K562 (cell line): ENCODE measurements around the gene TPCN1. TPM values are rescaled to one million over a fixed set of nuclear protein-coding genes. Genes with fewer than 3 reads are reported as not detected.

Experiments
- CTCF ChIP-seq, 3 experiments: IDR thresholded peaks in 2 of 3; conservative IDR thresholded peaks in 1 of 3; 2 replicates each; pipeline ENCODE4 v1.5.1; 2011 to 2012; ENCODE audit warnings: low read length in 3 of 3, mild to moderate bottlenecking in 3 of 3, control low read depth in 2 of 3, improper control_type of control experiment in 1 of 3, inconsistent platforms in 1 of 3, low read depth in 1 of 3, mixed read lengths in 1 of 3, moderate library complexity in 1 of 3; ENCODE audit not compliant: insufficient read depth in 2 of 3
- EP400 ChIP-seq: fragments of 450-650 bp; IDR thresholded peaks from 2 replicates; pipeline ENCODE4 v1.6.1; 2017; ENCODE audit warnings: antibody characterized with exemption, mild to moderate bottlenecking, moderate library complexity
- IRF2 ChIP-seq: sonication (generic); formaldehyde crosslinking; IDR thresholded peaks from 2 replicates; pipeline ENCODE4 v1.8.1; 2022; ENCODE audit warnings: mild to moderate bottlenecking, missing genetic modification reagents
- KLF6 ChIP-seq: fragments of 250-450 bp; sonication (Bioruptor Pico); IDR thresholded peaks from 2 replicates; pipeline ENCODE4 v1.4.0; 2020; ENCODE audit warnings: mild to moderate bottlenecking, moderate library complexity, borderline replicate concordance
- MYBL2 ChIP-seq, 2 experiments: fragments of 450-650 bp in 1 of 2; sonication (generic) in 1 of 2; formaldehyde crosslinking in 1 of 2; IDR thresholded peaks; 2 replicates each; pipeline versions ENCODE4 v1.6.1 to v1.8.1; 2017 to 2022; ENCODE audit warnings: borderline replicate concordance in 1 of 2, inconsistent platforms in 1 of 2, low read depth in 1 of 2, mild to moderate bottlenecking in 1 of 2, missing genetic modification reagents in 1 of 2, moderate library complexity in 1 of 2
- NFIC ChIP-seq: fragments of 450-650 bp; IDR thresholded peaks from 2 replicates; pipeline ENCODE4 v1.6.1; 2017; ENCODE audit warnings: mild to moderate bottlenecking, inconsistent platforms
- YBX1 ChIP-seq: fragments of 450-650 bp; IDR thresholded peaks from 2 replicates; pipeline ENCODE4 v1.7.1; 2016; ENCODE audit warnings: mild to moderate bottlenecking
- ZNF121 ChIP-seq: sonication (generic); formaldehyde crosslinking; conservative IDR thresholded peaks from 2 replicates; pipeline ENCODE4 v1.8.0; 2022; ENCODE audit warnings: missing genetic modification reagents
- polyA plus RNA-seq, 8 experiments: library from polyadenylated mRNA; depleted of rRNA in 4 of 8; stranded (reverse) in 5 of 8; unstranded in 3 of 8; fragments of >200 nt; fragmentation: Nextera tagmentation in 2 of 8; fragmentation: Illumina TruSeq in 1 of 8; extraction: Ambion mirVana in 2 of 8; extraction: Trizol in 1 of 8; gene quantifications; 2 replicates each; pipeline versions ENCODE4 v1.2.1 to v1.2.3, GENCODE V29; 2011 to 2014; ENCODE audit warnings: inconsistent platforms in 1 of 8, missing spikeins in 1 of 8
- total RNA-seq, 7 experiments: library from RNA; depleted of rRNA in 6 of 7; stranded (reverse); fragments of >200 nt in 6 of 7; fragmentation: Illumina TruSeq in 2 of 7; extraction: Trizol in 2 of 7; gene quantifications; 2 replicates each; pipeline versions ENCODE4 v1.2.1 to v1.2.3, GENCODE V29; 2011 to 2021; ENCODE audit warnings: low replicate concordance in 1 of 7
- TF ChIP-seq, protein P1 (sequence below): fragments of 250-450 bp; sonication (Bioruptor Pico); IDR thresholded peaks from 2 replicates; pipeline ENCODE4 v1.5.0; 2021; ENCODE audit warnings: mild to moderate bottlenecking, borderline replicate concordance
- TF ChIP-seq, protein P2 (sequence below): fragments of 450-650 bp; formaldehyde crosslinking; IDR thresholded peaks from 2 replicates; pipeline ENCODE4 v1.4.0; 2022; ENCODE audit warnings: missing genetic modification characterization

TPCN1 gene
- total and polyA plus RNA-seq, 9 of the 15 experiments (the other 6 are each of a cell fraction or from before 2014, with no cell fraction given) = 0.80 to 23.8 (median 7.4) TPM

- TF ChIP-seq, protein P1, sequence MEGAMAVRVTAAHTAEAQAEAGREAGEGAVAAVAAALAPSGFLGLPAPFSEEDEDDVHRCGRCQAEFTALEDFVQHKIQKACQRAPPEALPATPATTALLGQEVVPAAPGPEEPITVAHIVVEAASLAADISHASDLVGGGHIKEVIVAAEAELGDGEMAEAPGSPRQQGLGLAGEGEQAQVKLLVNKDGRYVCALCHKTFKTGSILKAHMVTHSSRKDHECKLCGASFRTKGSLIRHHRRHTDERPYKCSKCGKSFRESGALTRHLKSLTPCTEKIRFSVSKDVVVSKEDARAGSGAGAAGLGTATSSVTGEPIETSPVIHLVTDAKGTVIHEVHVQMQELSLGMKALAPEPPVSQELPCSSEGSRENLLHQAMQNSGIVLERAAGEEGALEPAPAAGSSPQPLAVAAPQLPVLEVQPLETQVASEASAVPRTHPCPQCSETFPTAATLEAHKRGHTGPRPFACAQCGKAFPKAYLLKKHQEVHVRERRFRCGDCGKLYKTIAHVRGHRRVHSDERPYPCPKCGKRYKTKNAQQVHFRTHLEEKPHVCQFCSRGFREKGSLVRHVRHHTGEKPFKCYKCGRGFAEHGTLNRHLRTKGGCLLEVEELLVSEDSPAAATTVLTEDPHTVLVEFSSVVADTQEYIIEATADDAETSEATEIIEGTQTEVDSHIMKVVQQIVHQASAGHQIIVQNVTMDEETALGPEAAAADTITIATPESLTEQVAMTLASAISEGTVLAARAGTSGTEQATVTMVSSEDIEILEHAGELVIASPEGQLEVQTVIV (CRISPR knock-in tag) = no peak
- TF ChIP-seq, protein P2, sequence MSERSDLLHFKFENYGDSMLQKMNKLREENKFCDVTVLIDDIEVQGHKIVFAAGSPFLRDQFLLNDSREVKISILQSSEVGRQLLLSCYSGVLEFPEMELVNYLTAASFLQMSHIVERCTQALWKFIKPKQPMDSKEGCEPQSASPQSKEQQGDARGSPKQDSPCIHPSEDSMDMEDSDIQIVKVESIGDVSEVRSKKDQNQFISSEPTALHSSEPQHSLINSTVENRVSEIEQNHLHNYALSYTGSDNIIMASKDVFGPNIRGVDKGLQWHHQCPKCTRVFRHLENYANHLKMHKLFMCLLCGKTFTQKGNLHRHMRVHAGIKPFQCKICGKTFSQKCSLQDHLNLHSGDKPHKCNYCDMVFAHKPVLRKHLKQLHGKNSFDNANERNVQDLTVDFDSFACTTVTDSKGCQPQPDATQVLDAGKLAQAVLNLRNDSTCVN (CRISPR knock-in tag) = no peak
- no peak for TF ChIP-seq KLF6
- TF ChIP-seq YBX1 = no peak
- no peak for TF ChIP-seq NFIC
- TF ChIP-seq IRF2 (CRISPR knock-in tag) = no peak
- no peak for TF ChIP-seq CTCF (IDR thresholded peaks at IDR 0.05 in 2 of 3, conservative IDR thresholded peaks at IDR 0.05 in 1 of 3; ENCODE audit: insufficient read depth in 2 of 3, low read depth in 1 of 3, low read length in 3 of 3)
- TF ChIP-seq EP400 = no peak
- TF ChIP-seq ZNF121 = no peak
- TF ChIP-seq MYBL2 (IDR thresholded peaks at IDR 0.05; ENCODE audit: low read depth) = no peak
- no peak for TF ChIP-seq MYBL2 (CRISPR knock-in tag; IDR thresholded peaks at IDR 0.05; ENCODE audit: borderline replicate concordance)
Measured at GRCh38 chr12:113194971-113195391, 26.3 kb upstream of the TPCN1 start (continued).
